GM19452 (cell line): Measurements from ENCODE around the gene TBX2.
"Not testable (repeated sequence)": the region's sequence is repeated elsewhere in the genome, so short reads cannot be mapped to it uniquely, and the experiment has no call there.

Source experiments
- ATAC-seq: cut with Tn5 transposase; IDR thresholded peaks from one replicate; pipeline ENCODE4 v1.9.1; 2021; ENCODE audit not compliant: unreplicated experiment

TBX2 gene

DNA sequence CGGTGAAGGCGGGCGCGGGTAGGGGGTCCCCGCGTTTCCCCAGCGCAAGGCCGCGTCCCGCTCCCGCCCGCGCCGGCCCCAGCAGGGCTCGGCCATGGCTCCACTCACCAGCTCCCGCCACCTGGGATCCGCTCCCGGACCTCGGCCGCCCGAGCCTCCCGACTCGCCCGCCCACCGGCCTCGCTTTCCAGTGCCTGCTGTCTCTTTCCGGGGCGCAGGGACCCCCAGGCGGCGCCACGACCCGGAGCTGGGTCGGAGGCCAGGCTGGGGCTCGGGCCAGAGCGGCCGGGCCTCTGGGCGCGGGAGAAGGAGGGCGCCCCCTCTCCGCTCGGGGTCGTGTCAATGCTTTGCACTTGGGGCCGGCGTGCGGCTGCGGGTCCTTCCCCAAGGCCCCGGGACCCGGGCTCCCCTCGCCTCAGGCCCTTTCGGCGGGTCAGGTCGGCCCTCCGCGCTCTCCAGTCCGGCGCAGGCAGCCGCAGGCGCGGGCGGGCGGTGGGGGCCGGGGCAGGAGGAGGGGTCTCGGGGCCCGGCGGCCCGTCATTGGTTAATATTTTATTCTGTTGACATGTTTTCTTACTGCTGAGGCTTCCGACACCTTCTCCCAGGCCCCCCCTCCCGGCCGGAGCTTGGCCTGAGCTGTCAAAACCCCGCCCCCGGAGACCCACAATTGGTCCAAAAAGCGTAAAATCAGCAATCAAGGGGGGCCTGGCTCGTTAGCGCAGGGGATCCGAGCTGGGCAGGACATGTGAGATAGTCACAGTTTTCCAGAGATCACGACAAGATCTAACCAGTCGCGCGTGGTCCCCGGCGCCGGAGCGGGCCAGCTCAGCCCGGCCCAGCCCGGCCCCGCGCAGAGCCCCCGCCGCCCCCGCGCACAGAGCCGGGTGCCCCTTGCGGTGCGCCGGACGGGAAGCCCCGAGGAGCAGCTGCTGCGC, at the start of gene TBX2:
Gene TBX2, plus strand, starts transcription at position 713 of the 935 bp plus-strand sequence. CDS start 334 bp downstream, outside the sequence.
- ATAC-seq = no peak

DNA sequence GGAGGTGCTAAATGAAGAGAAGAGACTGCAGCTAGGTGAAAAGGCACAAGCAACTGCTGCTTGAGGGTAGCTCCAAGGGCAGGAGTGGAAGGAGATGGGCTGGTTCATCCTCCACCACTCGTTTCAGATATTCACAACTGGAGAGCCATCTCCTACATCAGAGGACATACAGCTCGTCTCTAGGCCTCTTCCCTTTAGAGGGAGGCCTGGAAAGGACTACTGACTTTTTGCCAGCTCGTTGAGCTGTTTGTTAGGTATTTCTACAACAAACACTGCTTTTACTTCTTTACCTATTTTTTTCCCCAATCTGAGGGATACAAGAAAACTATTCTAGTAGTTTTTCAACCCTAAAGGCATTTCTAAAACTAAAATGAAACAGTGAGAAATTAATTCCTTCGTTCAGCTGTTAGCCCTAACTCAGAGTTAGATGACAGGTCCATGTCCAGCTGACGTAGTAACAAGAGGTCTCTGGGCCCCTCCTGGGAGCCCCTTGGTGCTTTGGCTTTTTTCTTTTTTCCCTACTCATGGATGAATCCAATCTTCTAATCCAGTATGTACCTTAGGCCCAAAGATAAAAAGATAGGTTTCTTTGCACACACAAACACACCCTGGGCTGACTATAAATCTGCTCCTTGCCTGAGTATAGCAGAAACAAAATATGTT, 47.8 kb upstream of the TBX2 start:
- ATAC-seq = no peak

DNA sequence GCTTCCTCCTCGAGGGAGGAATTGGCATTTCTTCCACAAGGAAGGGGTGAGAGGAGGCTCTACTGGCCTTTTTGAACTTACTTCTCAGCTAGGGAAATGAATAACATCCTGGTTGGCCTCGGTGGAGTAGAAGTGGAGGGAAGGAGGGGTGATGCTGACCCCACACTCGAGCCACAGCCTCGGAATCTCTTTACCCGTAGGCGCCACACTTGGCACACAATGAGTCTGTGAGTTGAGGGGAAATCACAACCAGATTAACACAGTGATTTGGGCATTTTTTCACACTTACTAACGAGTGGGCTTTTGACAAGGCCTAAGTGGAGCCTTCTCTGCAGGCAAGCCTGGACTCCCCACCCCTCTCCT, 47.3 kb upstream of the TBX2 start:
- no peak for ATAC-seq

DNA sequence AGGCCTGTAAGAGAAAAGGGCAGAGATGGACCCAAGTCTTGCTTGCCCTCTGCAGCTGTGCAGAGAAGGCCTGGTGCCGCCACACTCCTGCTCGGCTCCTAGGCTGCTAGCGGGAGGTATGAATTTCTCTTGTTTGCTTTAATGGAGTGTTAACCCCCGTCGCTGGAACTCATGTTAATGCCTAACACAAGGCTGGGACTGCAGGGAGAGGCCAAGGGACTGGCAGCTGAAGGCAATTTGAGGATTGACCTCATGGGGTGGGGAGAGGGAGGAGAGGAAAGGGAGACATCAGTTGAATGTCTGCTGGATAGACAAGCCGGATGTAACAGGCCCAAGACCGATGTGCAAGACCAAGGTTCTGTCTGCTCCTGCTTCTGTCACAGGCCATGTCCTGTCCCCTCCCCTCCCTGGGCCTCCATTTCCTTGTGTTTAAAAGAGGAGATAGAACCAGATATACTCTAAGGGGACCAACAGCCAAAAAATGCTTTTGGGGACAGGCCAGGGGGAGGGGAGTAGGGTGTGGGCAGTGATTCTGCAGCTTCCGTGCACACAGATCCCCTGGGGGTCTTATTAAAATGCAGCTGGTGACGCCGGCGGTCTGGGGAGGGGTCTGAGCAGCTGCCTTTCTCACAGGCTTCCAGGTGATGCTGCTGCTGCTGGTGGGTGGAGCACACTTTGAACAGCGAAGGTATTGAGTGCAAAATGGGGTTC, 46.7 kb upstream of the TBX2 start:
- no peak for ATAC-seq

DNA sequence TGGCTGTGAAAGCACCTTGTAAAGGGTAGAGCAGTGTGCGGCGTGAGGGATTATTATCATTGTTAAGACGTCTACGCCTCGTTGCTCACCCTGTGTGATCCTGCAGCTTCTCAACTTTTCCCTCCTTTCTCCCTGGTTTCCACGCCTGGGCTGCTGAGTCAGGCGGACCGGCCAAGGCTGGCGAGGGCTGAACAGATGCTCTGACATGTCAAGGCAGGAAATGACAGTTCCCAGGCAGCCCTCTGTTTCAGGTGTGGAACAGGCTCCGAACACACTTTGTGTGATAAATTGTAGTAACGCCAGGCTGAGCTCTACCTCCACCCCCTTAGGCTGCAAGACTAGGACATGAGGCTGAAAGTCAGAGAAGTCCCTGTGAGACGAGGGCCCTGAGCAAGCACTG, 46.0 kb upstream of the TBX2 start:
- no peak for ATAC-seq

DNA sequence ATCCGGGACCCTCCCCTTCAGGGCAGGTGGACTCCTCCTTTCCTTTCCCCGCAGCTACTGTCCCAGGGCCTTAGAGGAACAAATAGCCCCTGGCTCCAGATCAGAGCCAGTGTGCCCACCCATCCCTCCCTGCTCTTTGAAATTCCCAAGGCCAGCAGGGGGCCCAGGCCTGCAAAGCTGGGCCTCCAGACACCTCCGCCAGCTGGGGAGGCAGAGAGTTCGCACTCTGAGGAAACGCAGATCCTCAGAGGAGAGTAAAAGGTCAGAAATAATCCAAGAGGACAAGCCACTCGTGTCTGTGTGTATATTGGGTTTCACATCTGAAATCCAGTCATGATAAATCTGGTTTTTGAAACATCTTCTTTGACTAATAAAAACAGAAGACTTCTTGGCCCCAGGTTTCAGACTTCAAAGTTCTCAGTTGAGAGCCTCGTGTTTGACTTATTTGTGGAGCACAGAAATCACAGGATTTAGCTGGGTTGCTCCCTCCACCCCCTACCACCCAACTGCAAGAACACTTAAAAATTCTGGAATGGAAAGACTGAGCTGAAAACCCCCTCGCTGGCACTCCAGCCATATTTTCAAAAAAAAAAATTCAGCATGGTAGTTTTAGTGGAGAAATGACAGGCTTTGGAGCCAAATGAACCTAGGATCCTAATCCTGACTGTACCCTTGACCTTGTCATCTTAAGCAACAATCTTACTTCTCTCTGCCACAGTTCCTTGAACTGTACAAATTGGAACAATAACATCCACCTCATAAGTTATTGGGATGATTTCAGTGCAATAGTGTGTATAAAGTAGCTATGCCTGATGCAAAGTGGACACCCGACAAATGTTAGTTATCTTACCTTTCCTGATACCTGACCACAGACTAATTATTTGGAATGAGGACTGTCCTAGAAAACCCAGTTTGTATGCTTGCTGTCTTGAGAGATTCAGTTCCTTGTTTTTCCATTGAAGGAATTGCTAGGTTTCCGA, 44.5 kb upstream of the TBX2 start:
- no peak for ATAC-seq

DNA sequence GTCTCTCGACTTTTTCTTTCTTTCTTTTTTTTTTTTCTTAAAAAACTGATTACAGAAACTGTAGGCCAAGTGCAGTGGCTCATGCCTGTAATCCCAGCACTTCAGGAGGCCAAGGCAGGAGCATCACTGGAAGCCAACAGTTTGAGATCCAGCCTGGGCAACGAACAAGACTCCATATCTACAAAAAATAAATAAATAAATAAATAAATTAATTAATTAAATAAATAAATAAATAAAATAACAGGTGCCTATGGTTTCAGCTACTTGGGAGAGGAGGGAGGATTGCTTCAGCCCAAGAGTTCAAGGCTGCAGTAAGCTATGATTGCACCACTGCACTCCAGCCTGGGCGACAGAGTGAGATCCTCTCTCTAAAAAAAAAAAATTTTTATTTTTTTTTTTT, 42.6 kb upstream of the TBX2 start:
- ATAC-seq = not testable (repeated sequence)

DNA sequence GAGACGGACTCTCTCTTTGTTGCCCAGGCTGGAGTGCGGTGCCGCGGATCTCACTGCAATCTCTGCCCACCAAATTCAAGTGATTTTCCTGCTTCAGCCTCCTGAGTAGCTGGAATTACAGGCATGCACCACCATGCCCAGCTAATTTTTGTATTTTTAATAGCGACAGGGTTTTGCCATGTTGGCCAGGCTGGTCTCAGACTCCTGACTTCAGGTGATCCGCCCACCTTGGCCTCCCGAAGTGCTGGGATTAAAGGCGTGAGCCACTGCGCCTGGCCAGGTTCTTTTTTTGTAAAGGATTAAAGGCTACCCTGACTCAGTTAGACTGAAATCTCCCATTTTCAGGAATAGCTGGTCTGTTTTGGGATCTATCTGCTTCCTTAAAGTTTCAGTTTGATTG, 40.1 kb upstream of the TBX2 start:
- ATAC-seq = not testable (repeated sequence)

DNA sequence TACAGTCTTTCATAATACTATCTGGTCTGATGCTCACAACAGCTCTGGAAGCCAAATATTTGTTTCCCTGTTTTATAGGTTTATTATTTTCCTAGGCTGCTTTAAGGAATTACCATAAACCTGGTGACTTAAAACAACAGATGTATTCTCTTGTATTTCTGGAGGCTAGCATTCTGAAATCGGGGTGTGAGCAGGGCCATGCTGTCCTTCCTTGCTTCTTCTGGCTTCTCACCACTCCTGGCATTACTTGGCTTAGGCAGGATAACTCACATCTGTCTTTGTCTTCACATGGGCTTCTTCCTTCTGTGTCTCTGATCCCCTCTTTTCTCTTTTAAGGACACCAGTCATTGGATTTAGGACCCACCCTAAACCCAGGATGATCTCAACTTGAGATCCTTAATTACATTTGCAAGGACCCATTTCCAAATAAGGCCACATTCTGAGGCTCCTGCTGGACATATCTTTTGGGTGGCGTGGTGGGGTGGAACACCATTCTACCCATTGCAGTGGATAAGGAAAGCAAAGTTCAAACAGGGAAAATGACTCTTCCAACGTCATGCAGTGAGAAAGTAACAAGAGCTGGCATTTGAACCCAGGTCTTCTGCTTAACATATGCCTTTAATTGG, 39.2 kb upstream of the TBX2 start:
- ATAC-seq = no peak

DNA sequence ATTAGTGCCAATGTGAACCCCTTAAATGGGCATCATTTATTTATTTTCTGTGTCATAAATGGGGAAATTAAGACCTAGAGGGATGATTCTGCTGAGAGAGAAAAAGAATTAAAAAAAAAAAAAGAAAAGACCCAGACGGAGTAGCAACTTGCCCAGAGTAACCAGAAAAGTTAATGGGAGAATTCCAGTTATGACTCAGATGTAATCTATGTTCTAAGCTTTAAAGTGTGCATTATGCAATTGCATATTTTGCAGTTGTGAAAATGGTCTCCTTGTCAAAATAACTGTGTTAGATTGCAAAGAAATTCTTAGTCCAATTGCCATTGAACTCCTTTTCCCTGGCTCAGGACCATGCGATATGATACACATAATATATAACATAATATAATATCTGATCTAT, 38.6 kb upstream of the TBX2 start:
- no peak for ATAC-seq

DNA sequence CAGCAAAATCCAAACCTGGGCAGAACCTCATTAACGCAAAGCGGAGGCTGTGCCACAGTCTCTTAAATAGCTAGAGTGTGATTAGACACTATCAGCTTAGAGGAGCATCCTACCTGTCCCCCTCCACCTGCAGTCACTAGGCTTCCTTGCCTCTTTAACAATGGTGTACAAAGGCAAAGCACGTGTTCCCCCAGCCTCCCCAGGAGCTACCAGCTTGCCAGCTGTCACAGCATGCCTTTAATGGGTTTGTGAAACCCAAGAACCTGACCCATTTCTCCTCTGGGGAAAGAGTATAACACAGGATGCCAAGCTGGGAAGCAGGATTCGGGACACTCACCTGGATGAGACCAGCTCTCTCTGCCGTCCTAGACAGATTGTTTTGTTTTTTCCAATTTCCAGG, 37.2 kb upstream of the TBX2 start:
- ATAC-seq = no peak

DNA sequence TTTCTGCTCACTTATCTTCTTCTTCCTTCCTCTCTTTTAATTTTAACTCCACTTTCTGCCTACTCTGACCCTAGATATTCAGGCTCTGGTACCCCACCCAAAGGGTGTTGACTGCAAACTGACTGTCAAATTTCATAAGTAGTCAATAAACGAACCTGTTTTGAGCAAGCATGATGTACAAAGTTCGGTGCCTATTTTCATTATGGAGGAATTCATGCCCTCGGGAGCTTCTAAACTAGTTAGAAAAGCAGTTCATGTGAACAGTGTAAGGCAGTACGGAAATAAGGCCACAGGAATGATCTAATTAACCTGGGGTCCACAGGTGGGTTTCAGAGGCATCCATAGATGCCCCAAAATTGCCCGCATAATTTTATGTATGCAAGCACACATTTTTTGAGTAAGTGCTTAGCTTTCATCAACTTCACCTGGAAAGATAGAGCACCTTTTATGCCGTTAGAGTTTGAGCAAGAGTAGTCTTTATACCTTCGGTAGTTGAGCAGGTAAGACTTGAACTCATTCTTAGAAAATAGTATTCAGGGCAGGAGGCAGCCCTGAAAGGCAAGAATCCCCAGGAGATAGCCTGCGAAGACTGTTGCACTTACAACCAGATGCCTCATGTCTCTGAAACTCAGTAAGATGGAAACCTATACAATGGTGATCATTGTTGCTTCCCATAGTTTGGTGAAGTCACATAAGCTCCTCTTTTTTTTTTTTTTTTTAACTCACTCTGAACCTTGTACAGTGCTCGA, 36.6 kb upstream of the TBX2 start:
- no peak for ATAC-seq

DNA sequence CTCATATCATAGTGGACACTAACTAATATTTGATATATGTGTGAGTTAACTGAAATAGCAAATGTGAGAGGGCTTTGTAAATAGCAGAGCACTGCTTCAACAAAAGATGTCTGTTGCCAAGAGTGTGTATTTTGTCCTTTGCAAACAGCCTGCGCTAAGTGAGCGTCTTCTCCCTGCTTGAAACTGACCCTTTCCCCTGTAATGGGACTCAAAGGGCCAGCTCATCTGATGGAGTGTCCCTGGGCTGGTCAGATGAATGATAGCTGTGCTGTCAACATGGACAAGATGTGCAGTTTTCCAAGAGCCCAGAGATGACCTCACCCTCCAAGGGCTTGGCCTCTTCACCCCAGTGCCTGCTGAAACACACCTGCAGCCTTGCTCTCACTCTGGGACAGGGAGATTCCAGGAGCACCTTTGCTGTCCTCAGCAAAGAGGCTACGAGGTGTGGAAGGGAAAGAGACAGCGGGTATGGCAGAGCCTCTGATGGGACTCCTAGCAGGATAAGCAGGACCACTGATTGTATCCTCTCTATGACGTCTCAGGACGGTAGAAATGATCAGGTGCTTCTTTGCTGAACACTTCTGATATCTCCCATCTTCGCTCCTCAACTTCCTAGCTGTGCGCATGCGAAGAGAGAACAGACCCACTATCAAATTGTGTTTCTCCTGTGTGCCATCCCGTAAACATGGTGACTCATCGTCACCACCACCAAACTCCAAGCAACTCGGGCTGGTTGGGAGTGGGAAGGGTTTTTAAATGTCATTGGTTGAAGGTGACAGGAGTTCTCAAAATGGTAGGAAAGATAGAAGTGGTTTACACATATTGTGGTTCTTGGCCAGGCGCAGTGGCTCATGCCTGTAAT, 35.8 kb upstream of the TBX2 start:
- ATAC-seq = no peak

DNA sequence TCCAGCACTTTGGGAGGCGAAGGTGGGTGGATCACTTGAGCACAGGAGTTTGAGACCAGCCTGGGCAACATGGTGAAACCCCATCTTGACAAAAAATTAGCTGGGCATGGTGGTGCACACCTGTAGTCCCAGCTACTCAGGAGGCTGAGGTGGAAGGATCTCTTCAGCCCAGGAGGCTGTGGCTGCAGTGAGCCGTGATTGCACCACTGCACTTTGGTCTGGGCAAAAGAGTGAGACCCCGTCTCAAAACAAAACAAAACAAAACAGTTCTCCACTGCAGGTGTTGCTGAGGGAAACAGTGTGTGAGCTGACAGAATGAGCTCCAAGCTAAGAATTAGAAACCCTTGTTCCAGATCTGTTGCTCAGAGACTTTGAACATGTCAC, 35.2 kb upstream of the TBX2 start:
- ATAC-seq = no peak

DNA sequence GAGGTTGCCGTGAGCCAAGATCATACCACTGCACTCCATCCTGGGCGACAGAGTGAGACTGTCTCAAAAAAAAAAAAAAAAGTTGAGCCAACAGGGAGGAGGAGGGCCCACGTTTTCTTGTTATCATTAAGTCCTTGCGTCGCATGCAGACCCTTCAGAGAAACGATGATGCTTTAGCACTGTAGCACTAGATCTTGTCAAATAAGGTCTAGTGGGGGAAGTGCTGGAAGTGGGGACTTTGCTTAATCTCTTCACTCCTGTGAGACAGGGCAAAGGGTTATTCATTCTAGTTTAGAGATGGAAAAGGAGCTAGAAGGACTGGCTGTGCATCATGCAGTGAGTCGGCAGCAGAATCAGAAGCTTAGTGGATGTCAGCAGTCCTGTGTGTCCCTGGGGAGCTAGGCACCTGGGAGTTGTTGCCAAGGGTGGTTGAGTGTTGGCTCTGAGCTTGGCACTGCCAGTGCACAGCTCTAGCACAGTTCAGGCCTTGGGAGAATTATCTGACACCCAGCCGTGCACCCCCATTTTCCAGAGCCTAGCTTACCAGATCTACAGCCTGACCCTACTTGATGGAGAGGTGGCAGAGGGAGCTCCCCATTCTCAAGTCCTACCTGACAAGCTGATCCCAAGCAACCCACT, 33.4 kb upstream of the TBX2 start:
- no peak for ATAC-seq

DNA sequence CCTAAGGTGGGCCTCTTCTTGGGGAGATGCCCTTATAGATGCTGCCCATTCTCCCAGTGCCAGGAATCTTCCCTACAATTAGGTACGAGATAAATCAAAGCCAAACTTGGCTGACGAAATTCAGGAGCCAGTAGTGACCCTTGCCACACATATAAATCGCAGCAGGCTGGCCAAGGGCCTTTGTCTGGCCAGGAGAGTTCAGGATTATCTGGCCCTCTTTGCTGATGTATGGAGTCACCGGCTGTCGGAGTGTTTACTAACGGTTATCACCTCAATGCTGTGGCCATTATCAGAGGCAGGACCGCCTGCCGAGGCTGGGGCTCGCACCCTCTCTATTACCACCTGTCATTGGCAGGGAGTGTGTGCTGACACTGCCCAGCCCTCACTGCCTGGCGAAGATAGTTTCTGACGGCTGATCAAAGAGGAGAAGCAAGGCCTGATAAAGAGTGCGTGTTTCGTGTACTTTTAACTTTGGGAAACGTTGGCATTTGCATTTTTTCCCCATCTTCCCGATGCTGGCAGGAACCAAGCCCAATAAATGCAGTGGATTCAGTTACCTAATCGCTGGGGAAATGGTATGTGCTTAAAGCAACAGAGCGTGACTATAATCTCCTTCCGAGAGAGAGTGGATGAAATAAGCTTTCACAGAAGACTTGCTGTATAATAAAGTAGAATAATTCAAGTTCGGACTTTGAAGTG, 32.8 kb upstream of the TBX2 start:
- ATAC-seq = no peak

DNA sequence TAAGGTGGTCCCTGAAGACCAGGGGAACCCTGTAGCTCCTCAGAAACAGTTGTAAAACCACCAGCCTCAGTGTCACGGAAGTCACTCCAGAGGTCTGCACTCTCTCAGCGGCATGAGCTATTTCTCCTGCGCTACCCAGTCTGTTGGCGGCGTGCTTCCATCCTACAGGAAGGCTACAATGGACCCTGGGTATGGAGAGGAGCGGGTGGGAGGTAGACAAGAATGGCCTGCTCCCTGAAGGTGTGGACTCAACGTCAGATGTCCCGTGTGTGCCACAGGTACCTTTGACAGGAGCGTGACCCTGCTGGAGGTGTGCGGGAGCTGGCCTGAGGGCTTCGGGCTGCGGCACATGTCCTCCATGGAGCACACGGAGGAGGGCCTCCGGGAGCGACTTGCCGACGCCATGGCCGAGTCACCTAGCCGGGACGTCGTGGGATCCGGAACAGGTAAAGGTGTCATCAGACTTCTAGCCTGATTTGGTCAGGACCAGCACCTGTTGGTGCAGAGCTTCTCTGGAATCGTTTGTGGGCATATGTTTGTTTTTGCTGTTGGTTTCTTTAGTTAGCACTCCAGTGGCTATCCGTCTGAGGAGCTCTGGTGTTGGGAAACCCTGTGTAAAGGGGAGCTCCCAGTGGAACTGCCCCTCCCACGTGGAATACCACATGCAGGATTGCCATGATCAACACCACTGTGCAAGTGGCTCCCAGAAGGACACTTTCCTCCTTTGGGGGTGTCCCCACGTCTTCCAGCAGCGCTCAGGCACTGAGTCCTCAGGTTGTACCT, 31.4 kb upstream of the TBX2 start:
- no peak for ATAC-seq
